SK-N-SH treated with all-trans-retinoic acid at 6 μM for 48 hours (cell line): ENCODE results near the gene CCDC122.

Experiments
- ATAC-seq: fragments of 200-7000 bp; cut with Tn5 transposase; 3 replicates; pipeline ENCODE4 v1.9.1; 2020; ENCODE audit warnings: mild to moderate bottlenecking, moderate library complexity
- BACH2 ChIP-seq: fragments of 250-450 bp; sonication (Bioruptor Pico); IDR thresholded peaks from 2 replicates; pipeline ENCODE4 v1.9.0; 2021; ENCODE audit warnings: mild to moderate bottlenecking, borderline replicate concordance
- CREB5 ChIP-seq: fragments of 250-450 bp; sonication (Bioruptor Pico); IDR thresholded peaks from 2 replicates; pipeline ENCODE4 v1.5.1; 2020; ENCODE audit warnings: low read depth, mild to moderate bottlenecking, moderate library complexity
- CSDC2 ChIP-seq: fragments of 250-450 bp; sonication (Bioruptor Pico); IDR thresholded peaks from 2 replicates; pipeline ENCODE4 v1.5.0; 2020; ENCODE audit warnings: mild to moderate bottlenecking, moderate library complexity
- CSRNP3 ChIP-seq: fragments of 250-450 bp; sonication (Bioruptor Pico); IDR thresholded peaks from 2 replicates; pipeline ENCODE4 v1.5.1; 2021; ENCODE audit warnings: mild to moderate bottlenecking, moderate library complexity
- ESRRG ChIP-seq: fragments of 250-450 bp; sonication (Bioruptor Pico); IDR thresholded peaks from 2 replicates; pipeline ENCODE4 v1.6.1; 2021; ENCODE audit warnings: mild to moderate bottlenecking
- GLIS3 ChIP-seq: fragments of 250-450 bp; sonication (Bioruptor Pico); IDR thresholded peaks from 2 replicates; pipeline ENCODE4 v1.5.0; 2020; ENCODE audit warnings: mild to moderate bottlenecking, moderate library complexity
- ISL1 ChIP-seq: fragments of 250-450 bp; sonication (Bioruptor Pico); IDR thresholded peaks from 2 replicates; pipeline ENCODE4 v2.1.2; 2022; ENCODE audit warnings: mild to moderate bottlenecking, moderate library complexity
- OSR1 ChIP-seq: fragments of 250-450 bp; sonication (Bioruptor Pico); IDR thresholded peaks from 2 replicates; pipeline ENCODE4 v1.8.0; 2022; ENCODE audit warnings: moderate library complexity, mild to moderate bottlenecking, inconsistent platforms
- PATZ1 ChIP-seq: fragments of 250-450 bp; sonication (Bioruptor Pico); IDR thresholded peaks from 2 replicates; pipeline ENCODE4 v1.8.0; 2020; ENCODE audit warnings: mild to moderate bottlenecking, moderate library complexity, borderline replicate concordance
- POU6F1 ChIP-seq: fragments of 250-450 bp; sonication (Bioruptor Pico); IDR thresholded peaks from 2 replicates; pipeline ENCODE4 v1.8.0; 2021; ENCODE audit warnings: low read depth, mild to moderate bottlenecking, moderate library complexity, borderline replicate concordance
- PPARA ChIP-seq: fragments of 250-450 bp; sonication (Bioruptor Pico); IDR thresholded peaks from 2 replicates; pipeline ENCODE4 v1.5.0; 2020; ENCODE audit warnings: mild to moderate bottlenecking, borderline replicate concordance
- RARB ChIP-seq: fragments of 250-450 bp; sonication (Bioruptor Pico); IDR thresholded peaks from 2 replicates; pipeline ENCODE4 v1.8.0; 2021; ENCODE audit warnings: mild to moderate bottlenecking, moderate library complexity
- SNAI2 ChIP-seq: fragments of 250-450 bp; sonication (Bioruptor Pico); IDR thresholded peaks from 2 replicates; pipeline ENCODE4 v1.5.0; 2020; ENCODE audit warnings: mild to moderate bottlenecking, moderate library complexity
- TCF4 ChIP-seq: fragments of 250-450 bp; sonication (Bioruptor Pico); IDR thresholded peaks from 2 replicates; pipeline ENCODE4 v1.8.0; 2021; ENCODE audit warnings: mild to moderate bottlenecking, moderate library complexity, borderline replicate concordance
- TOX ChIP-seq: fragments of 250-450 bp; sonication (Bioruptor Pico); IDR thresholded peaks from 2 replicates; pipeline ENCODE4 v1.8.0; 2021; ENCODE audit warnings: mild to moderate bottlenecking, moderate library complexity, borderline replicate concordance
- TSHZ2 ChIP-seq: fragments of 250-450 bp; sonication (Bioruptor Pico); IDR thresholded peaks from 2 replicates; pipeline ENCODE4 v1.5.0; 2020; ENCODE audit warnings: mild to moderate bottlenecking, moderate library complexity
- ZFP3 ChIP-seq: fragments of 250-450 bp; sonication (Bioruptor Pico); IDR thresholded peaks from 2 replicates; pipeline ENCODE4 v1.5.0; 2020; ENCODE audit warnings: mild to moderate bottlenecking, moderate library complexity
- ZFP30 ChIP-seq: fragments of 450-650 bp; formaldehyde crosslinking; IDR thresholded peaks from 2 replicates; pipeline ENCODE4 v1.5.0; 2022; ENCODE audit warnings: mild to moderate bottlenecking, moderate library complexity
- ZNF565 ChIP-seq: fragments of 450-650 bp; formaldehyde crosslinking; conservative IDR thresholded peaks from 2 replicates; pipeline ENCODE4 v1.5.0; 2020; ENCODE audit warnings: low read depth, mild to moderate bottlenecking, moderate library complexity
- ZNF70 ChIP-seq: fragments of 450-650 bp; formaldehyde crosslinking; IDR thresholded peaks from 2 replicates; pipeline ENCODE4 v1.5.0; 2020; ENCODE audit warnings: mild to moderate bottlenecking, moderate library complexity
- ZNF8 ChIP-seq: fragments of 450-650 bp; formaldehyde crosslinking; IDR thresholded peaks from 2 replicates; pipeline ENCODE4 v1.5.0; 2020; ENCODE audit warnings: mild to moderate bottlenecking, moderate library complexity

CCDC122 gene

GRCh38 chr13:43915451-43915850 is 35.9 kb upstream of the CCDC122 start:
- no peak for ATAC-seq

GRCh38 chr13:43911871-43912270 is 32.3 kb upstream of the CCDC122 start:
- no peak for ATAC-seq
- TF ChIP-seq CSDC2 (CRISPR knock-in tag) (no peak), ZFP30 (no peak), ZNF70 (no peak), ZFP3 (CRISPR knock-in tag) (no peak), TSHZ2 (CRISPR knock-in tag) (no peak), SNAI2 (CRISPR knock-in tag) (no peak)

More at GRCh38 chr13:43915451-43915850, 35.9 kb upstream of the CCDC122 start:
- TF ChIP-seq ZFP30 (no peak), TCF4 (CRISPR knock-in tag) (no peak)
- TF ChIP-seq, all 23 proteins: peak for 0

GRCh38 chr13:43911278-43911677 is 31.7 kb upstream of the CCDC122 start:
- no peak for ATAC-seq

GRCh38 chr13:43910856-43911255 is 31.3 kb upstream of the CCDC122 start:
- no peak for ATAC-seq
- no peak for TF ChIP-seq PPARA (CRISPR knock-in tag)
- TF ChIP-seq CSRNP3 = no peak
- no peak for TF ChIP-seq ZFP30
- TF ChIP-seq ZFP3 (CRISPR knock-in tag) = no peak
- no peak for TF ChIP-seq ZNF565 (CRISPR knock-in tag)
- TF ChIP-seq CSDC2 (CRISPR knock-in tag) = no peak
- no peak for TF ChIP-seq OSR1 (CRISPR knock-in tag)
- TF ChIP-seq POU6F1 (CRISPR knock-in tag) = no peak
- TF ChIP-seq GLIS3 = no peak
- TF ChIP-seq RARB (CRISPR knock-in tag) = no peak
- no peak for TF ChIP-seq PATZ1 (CRISPR knock-in tag)
- TF ChIP-seq ZNF70 = no peak
- TF ChIP-seq ESRRG (CRISPR knock-in tag) = no peak
- TF ChIP-seq ISL1 (CRISPR knock-in tag) = no peak
- TF ChIP-seq TOX (CRISPR knock-in tag) = no peak
- no peak for TF ChIP-seq BACH2 (CRISPR knock-in tag)

More at GRCh38 chr13:43911278-43911677, 31.7 kb upstream of the CCDC122 start:
- TF ChIP-seq GLIS3 (no peak), ISL1 (CRISPR knock-in tag) (no peak), CSDC2 (CRISPR knock-in tag) (no peak), ESRRG (CRISPR knock-in tag) (no peak), TCF4 (CRISPR knock-in tag) (no peak), CREB5 (CRISPR knock-in tag) (no peak), ZFP30 (no peak), PATZ1 (CRISPR knock-in tag) (no peak), PPARA (CRISPR knock-in tag) (no peak), ZNF8 (no peak)
